Keratinocyte (primary cell): ENCODE results near the gene BNC2.

Experiments used
- CTCF ChIP-seq, 3 experiments: IDR thresholded peaks in 1 of 3; conservative IDR thresholded peaks in 1 of 3; optimal IDR thresholded peaks in 1 of 3; 2 replicates in 2 of 3; 3 replicates in 1 of 3; pipeline versions ENCODE3 to v1.5.1; 2011; ENCODE audit warnings: low read length in 3 of 3, mild to moderate bottlenecking in 3 of 3, moderate library complexity in 2 of 3, control low read depth in 1 of 3, inconsistent platforms in 1 of 3; ENCODE audit not compliant: insufficient read depth in 2 of 3; ENCODE audit errors: extremely low read depth in 1 of 3
- EZH2 ChIP-seq: IDR thresholded peaks from one replicate; pipeline ENCODE4 v1.6.1; 2012; ENCODE audit warnings: inconsistent platforms, mild to moderate bottlenecking, low read length, moderate library complexity

- TF ChIP-seq CTCF (optimal IDR thresholded peaks at IDR 0.05 in 1 of 3, IDR thresholded peaks at IDR 0.05 in 1 of 3, conservative IDR thresholded peaks at IDR 0.05 in 1 of 3; ENCODE audit: extremely low read depth in 1 of 3, insufficient read depth in 2 of 3, low read length in 3 of 3) (no peak), EZH2 (no peak)
These were observed 484.9 kb downstream of the BNC2 start for GRCh38 chr9:16385590-16385989.
